ENCODE results near the gene CD8B.

The CD8B gene

GRCh38 chr2:86768189-86768949 is 93.3 kb downstream of the CD8B start:
- no peak for TF ChIP-seq CTCF (conservative IDR thresholded peaks at IDR 0.05)
- no peak overlapping the region for H3K27ac ChIP-seq

Data from VCaP (cell line).